Activated CD8-positive, alpha-beta memory T cell treated with anti-CD3 and anti-CD28 coated beads, Interleukin-2, amount 50 U/mL, for 1 hour (primary cell): Measurements from ENCODE around the gene BACH2.
"Not testable (repeated sequence)": the region's sequence is repeated elsewhere in the genome, so short reads cannot be mapped to it uniquely, and the experiment has no call there.

ENCODE experiments used
- DNase-seq: peaks from one replicate; pipeline ENCODE4 v3.0.0-alpha.2; 2020; ENCODE audit errors: extremely low read depth

The BACH2 gene

GRCh38 chr6:90157441-90157840 is 139.2 kb downstream of the BACH2 start:
- DNase-seq, result no peak

- peak; percentile 38 for DNase-seq
These were observed 139.8 kb downstream of the BACH2 start for GRCh38 chr6:90156861-90157260.

GRCh38 chr6:90154755-90155470 is 141.7 kb downstream of the BACH2 start:
- DNase-seq, result no peak

GRCh38 chr6:90151576-90152422 is 144.8 kb downstream of the BACH2 start:
- no peak for DNase-seq

- DNase-seq, result no peak
These were observed 147.4 kb downstream of the BACH2 start for GRCh38 chr6:90149280-90149679.

- no peak for DNase-seq
These were observed 147.8 kb downstream of the BACH2 start for GRCh38 chr6:90148867-90149266.

GRCh38 chr6:90146921-90147649 is 149.6 kb downstream of the BACH2 start:
- DNase-seq, result no peak

GRCh38 chr6:90146024-90146423 is 150.6 kb downstream of the BACH2 start:
- DNase-seq, result no peak

- no peak for DNase-seq
These were observed 151.6 kb downstream of the BACH2 start for GRCh38 chr6:90144928-90145555.

- no peak for DNase-seq
These were observed 152.2 kb downstream of the BACH2 start for GRCh38 chr6:90144396-90144795.

GRCh38 chr6:90140683-90141082 is 156.0 kb downstream of the BACH2 start:
- DNase-seq, result no peak

- no peak for DNase-seq
These were observed 157.3 kb downstream of the BACH2 start for GRCh38 chr6:90139272-90139817.

GRCh38 chr6:90136837-90137568 is 159.6 kb downstream of the BACH2 start:
- DNase-seq, result no peak

GRCh38 chr6:90136176-90136575 is 160.5 kb downstream of the BACH2 start:
- no peak for DNase-seq

GRCh38 chr6:90135667-90136066 is 161.0 kb downstream of the BACH2 start:
- DNase-seq, result no peak

- not testable (repeated sequence) for DNase-seq
These were observed 163.0 kb downstream of the BACH2 start for GRCh38 chr6:90133664-90134063.

- DNase-seq, result no peak
These were observed 164.8 kb downstream of the BACH2 start for GRCh38 chr6:90131614-90132423.

GRCh38 chr6:90131125-90131524 is 165.5 kb downstream of the BACH2 start:
- no peak for DNase-seq

GRCh38 chr6:90128687-90129086 is 168.0 kb downstream of the BACH2 start:
- not testable (repeated sequence) for DNase-seq

GRCh38 chr6:90127595-90127994 is 169.0 kb downstream of the BACH2 start:
- DNase-seq, result no peak
